ENCODE data around the gene BABAM2.

BABAM2 gene

GRCh38 chr2:28282248-28282647 lies 391.7 kb downstream of the BABAM2 start:
- DNase-seq (ENCODE audit: low spot score): no peak

- DNase-seq (ENCODE audit: low spot score): no peak
Measured at GRCh38 chr2:28282861-28283646, 392.5 kb downstream of the BABAM2 start.

GRCh38 chr2:28283861-28284260 lies 393.3 kb downstream of the BABAM2 start:
- DNase-seq (ENCODE audit: low spot score): no peak

- no peak for DNase-seq (ENCODE audit: low spot score)
Measured at GRCh38 chr2:28286678-28287077, 396.1 kb downstream of the BABAM2 start.

GRCh38 chr2:28287256-28287915 lies 396.9 kb downstream of the BABAM2 start:
- DNase-seq (ENCODE audit: low spot score): no peak

- DNase-seq (ENCODE audit: low spot score): no peak
Measured at GRCh38 chr2:28288620-28289019, 398.1 kb downstream of the BABAM2 start.

GRCh38 chr2:28291811-28292440 lies 401.4 kb downstream of the BABAM2 start:
- DNase-seq (ENCODE audit: low spot score): no peak

GRCh38 chr2:28292491-28292890 lies 402.0 kb downstream of the BABAM2 start:
- DNase-seq (ENCODE audit: low spot score): no peak

GRCh38 chr2:28293416-28293815 lies 402.9 kb downstream of the BABAM2 start:
- no peak for DNase-seq (ENCODE audit: low spot score)

- DNase-seq (ENCODE audit: low spot score): no peak
Measured at GRCh38 chr2:28294451-28294850, 403.9 kb downstream of the BABAM2 start.

GRCh38 chr2:28296243-28296642 lies 405.7 kb downstream of the BABAM2 start:
- no peak for DNase-seq (ENCODE audit: low spot score)

- DNase-seq (ENCODE audit: low spot score): no peak
Measured at GRCh38 chr2:28296904-28297303, 406.4 kb downstream of the BABAM2 start.

GRCh38 chr2:28297531-28297930 lies 407.0 kb downstream of the BABAM2 start:
- no peak for DNase-seq (ENCODE audit: low spot score)

GRCh38 chr2:28298406-28298805 lies 407.9 kb downstream of the BABAM2 start:
- no peak for DNase-seq (ENCODE audit: low spot score)

- no peak for DNase-seq (ENCODE audit: low spot score)
Measured at GRCh38 chr2:28300485-28301341, 410.2 kb downstream of the BABAM2 start.

GRCh38 chr2:28305202-28305601 lies 414.7 kb downstream of the BABAM2 start:
- no peak for DNase-seq (ENCODE audit: low spot score)

GRCh38 chr2:28310107-28310506 lies 419.6 kb downstream of the BABAM2 start:
- no peak for DNase-seq (ENCODE audit: low spot score)

- DNase-seq (ENCODE audit: low spot score): no peak
Measured at GRCh38 chr2:28311660-28312249, 421.2 kb downstream of the BABAM2 start.

GRCh38 chr2:28312307-28313219 lies 422.0 kb downstream of the BABAM2 start:
- DNase-seq (ENCODE audit: low spot score): no peak

- no peak for DNase-seq (ENCODE audit: low spot score)
Measured at GRCh38 chr2:28313220-28313784, 422.8 kb downstream of the BABAM2 start.
